Measurements from ENCODE around the gene CDKN2B-AS1. TPM values are rescaled to one million over a fixed set of nuclear protein-coding genes. Genes with fewer than 3 reads are reported as not detected.
A peak's percentile ranks its signal among the peaks of the same experiment; 100 is the strongest.

CDKN2B-AS1 gene
- total RNA-seq, 1 donor from 2014 or later = 2.4 TPM

- Histone ChIP-seq H3K9me3 (no peaks in the 10 kb centered on the region), H3K27me3 (ENCODE audit: low read depth) (no peaks in the 10 kb centered on the region), H3K27ac (no peak overlapping the region), H3K36me3 (no peaks in the 10 kb centered on the region), H3K4me1 (no peaks in the 10 kb centered on the region), H3K4me3 (no peak overlapping the region)
- intact Hi-C loops (cut with DNase I) = no loop called here
- ATAC-seq (no peak), DNase-seq (no peak)
- TF ChIP-seq CTCF (IDR thresholded peaks at IDR 0.05) = no peak
Measured at GRCh38 chr9:22148528-22148875, 153.9 kb downstream of the CDKN2B-AS1 start.

DNA sequence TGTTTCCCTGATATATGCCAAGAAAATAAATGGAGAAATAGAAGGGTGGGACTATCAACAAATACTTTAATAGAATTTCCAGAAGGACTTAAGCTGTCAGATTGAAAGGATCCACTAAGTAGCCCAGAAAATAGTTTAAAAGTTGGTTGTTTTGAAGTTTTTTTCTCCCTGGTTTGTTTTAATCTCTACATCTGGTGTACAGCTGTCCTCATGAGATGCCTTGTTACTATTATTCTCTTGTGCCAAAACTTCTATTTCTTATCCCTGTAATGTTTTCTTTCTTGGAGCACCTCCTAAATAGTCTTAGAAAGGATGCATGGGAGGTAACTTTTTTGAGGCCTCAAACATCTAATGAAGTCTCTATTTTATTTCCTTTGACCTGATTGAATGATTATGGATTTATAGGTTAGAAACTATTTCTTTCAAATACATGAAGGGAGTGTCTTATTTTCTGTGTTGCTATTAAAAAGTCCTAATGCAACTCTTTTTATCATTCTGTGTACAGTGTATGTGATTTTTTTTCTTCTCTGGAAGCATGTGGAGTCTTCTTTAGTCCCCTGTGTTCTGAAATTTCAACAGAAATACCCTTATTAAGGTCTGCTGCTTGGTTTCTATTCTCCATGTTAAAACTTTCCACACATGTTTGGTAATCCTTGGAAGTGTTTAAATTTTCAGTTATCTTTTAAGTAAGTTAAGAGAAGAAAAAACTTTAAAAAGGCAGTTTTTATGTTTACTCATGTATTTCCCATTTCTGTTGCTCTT lies 154.5 kb downstream of the CDKN2B-AS1 start:
- DNase-seq = no peak
- no peak for ATAC-seq
- H3K9me3 ChIP-seq = no peaks in the 10 kb centered on the region
- no peaks in the 10 kb centered on the region for H3K27me3 ChIP-seq (ENCODE audit: low read depth)
- H3K4me1 ChIP-seq = no peaks in the 10 kb centered on the region
- no peak for TF ChIP-seq CTCF (IDR thresholded peaks at IDR 0.05)
- intact Hi-C loops (cut with DNase I) = no loop called here
- no peak overlapping the region for H3K27ac ChIP-seq
- no peak overlapping the region for H3K4me3 ChIP-seq
- no peaks in the 10 kb centered on the region for H3K36me3 ChIP-seq

DNA sequence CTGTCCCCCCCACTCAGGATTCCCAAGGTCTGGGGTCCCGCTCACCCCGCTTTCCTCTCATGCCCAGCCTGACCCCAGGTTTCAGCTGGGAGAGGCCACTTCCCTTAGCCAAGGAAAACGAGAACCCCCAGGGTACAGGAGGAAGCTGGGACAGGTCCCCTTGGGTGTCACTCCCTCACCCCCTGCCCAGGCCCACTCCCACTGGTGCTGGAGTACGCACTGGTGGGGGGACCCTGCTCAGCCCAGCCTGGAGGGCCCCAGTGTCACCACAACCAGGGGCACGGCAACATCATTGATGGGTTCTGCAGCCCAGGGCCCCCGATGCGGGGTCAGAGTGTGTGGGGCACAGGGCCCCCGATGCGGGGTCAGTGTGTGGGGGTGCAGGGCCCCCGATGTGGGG lies 159.5 kb downstream of the CDKN2B-AS1 start:
- TF ChIP-seq CTCF (IDR thresholded peaks at IDR 0.05) = no peak
- peaks cover 16% of the 10 kb centered on the region for H3K4me1 ChIP-seq
- no peak for DNase-seq
- H3K4me3 ChIP-seq = no peak overlapping the region
- H3K27ac ChIP-seq = no peak overlapping the region
- intact Hi-C loops (cut with DNase I) = no loop called here
- H3K9me3 ChIP-seq = no peaks in the 10 kb centered on the region
- no peaks in the 10 kb centered on the region for H3K27me3 ChIP-seq (ENCODE audit: low read depth)
- H3K36me3 ChIP-seq = no peaks in the 10 kb centered on the region
- peak in 1 of 2 donors; percentile 23 for ATAC-seq

GRCh38 chr9:22156586-22156985 lies 162.0 kb downstream of the CDKN2B-AS1 start:
- Histone ChIP-seq H3K4me1 (peaks cover 21% of the 10 kb centered on the region), H3K27ac (no peak overlapping the region), H3K36me3 (no peaks in the 10 kb centered on the region), H3K9me3 (no peaks in the 10 kb centered on the region), H3K4me3 (no peak overlapping the region), H3K27me3 (ENCODE audit: low read depth) (no peaks in the 10 kb centered on the region)
- ATAC-seq (no peak), DNase-seq (no peak)
- intact Hi-C loops (cut with DNase I) = no loop called here
- no peak for TF ChIP-seq CTCF (IDR thresholded peaks at IDR 0.05)

DNA sequence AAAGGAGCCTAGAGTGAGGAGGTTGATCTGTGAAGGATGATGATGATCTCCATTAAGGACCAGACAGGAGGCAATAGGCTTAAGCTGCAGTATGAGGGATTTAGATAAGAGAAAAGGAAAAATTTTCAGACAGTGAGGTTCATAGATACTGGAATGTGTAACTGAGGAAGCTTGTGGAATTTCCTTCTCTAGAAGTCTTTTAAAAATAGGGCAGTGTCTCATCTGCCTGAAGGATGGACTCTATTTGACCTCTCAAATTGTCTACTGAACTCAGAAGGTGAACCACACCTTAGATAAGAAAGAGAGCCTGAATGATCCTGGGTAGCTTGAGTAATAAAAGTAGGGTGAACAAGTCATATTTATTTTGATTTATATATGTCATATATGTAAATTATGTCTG lies 162.7 kb downstream of the CDKN2B-AS1 start:
- Histone ChIP-seq H3K9me3 (no peaks in the 10 kb centered on the region), H3K27ac (no peak overlapping the region), H3K36me3 (no peaks in the 10 kb centered on the region), H3K4me1 (peaks cover 21% of the 10 kb centered on the region), H3K27me3 (ENCODE audit: low read depth) (no peaks in the 10 kb centered on the region), H3K4me3 (no peak overlapping the region)
- no peak for DNase-seq
- no peak for ATAC-seq
- no peak for TF ChIP-seq CTCF (IDR thresholded peaks at IDR 0.05)
- intact Hi-C loops (cut with DNase I) = no loop called here

Measured in lower lobe of right lung (tissue), 2 donors.